Small intestine (tissue), 7 donors: ENCODE data around the gene IGSF21. TPM values are rescaled to one million over a fixed set of nuclear protein-coding genes. Genes with fewer than 3 reads are reported as not detected.

Source experiments
- DNase-seq, 2 donors: peaks; one replicate each; pipeline versions ENCODE4 v3.0.0 to v3.0.0-alpha.2; 2013
- FAIRE-seq: peaks from 2 replicates; lab custom pipeline; 2012; peaks lifted over from hg19 to GRCh38; lab: Jason Lieb, UNC
- H3K27ac ChIP-seq, 3 donors: one replicate each; pipeline ENCODE4 v1.5.1; 2013; ENCODE audit warnings: low read length in 2 of 3, mild to moderate bottlenecking in 2 of 3, control low read depth in 1 of 3, inconsistent platforms in 1 of 3, low read depth in 1 of 3, moderate library complexity in 1 of 3
- H3K27me3 ChIP-seq, 3 donors: one replicate each; pipeline ENCODE4 v1.6.1; 2013; ENCODE audit warnings: low read length in 3 of 3, inconsistent platforms in 1 of 3; ENCODE audit not compliant: control insufficient read depth in 3 of 3, insufficient read depth in 3 of 3
- H3K36me3 ChIP-seq, 3 donors: one replicate each; pipeline ENCODE4 v1.6.1; 2013; ENCODE audit warnings: low read length in 3 of 3, inconsistent platforms in 1 of 3, low read depth in 1 of 3, mild to moderate bottlenecking in 1 of 3, moderate library complexity in 1 of 3; ENCODE audit not compliant: control insufficient read depth in 3 of 3, insufficient read depth in 2 of 3
- H3K4me1 ChIP-seq, 3 donors: one replicate each; pipeline ENCODE4 v1.6.1; 2013; ENCODE audit warnings: low read length in 2 of 3, inconsistent platforms in 1 of 3, low read depth in 1 of 3, mild to moderate bottlenecking in 1 of 3, moderate library complexity in 1 of 3; ENCODE audit not compliant: control insufficient read depth in 3 of 3, insufficient read depth in 2 of 3
- H3K4me3 ChIP-seq, 3 donors: one replicate each; pipeline ENCODE4 v1.5.1; 2013; ENCODE audit warnings: low read length in 3 of 3, control low read depth in 1 of 3, inconsistent platforms in 1 of 3, low read depth in 1 of 3, mild to moderate bottlenecking in 1 of 3, moderate library complexity in 1 of 3
- H3K9me3 ChIP-seq, 2 donors: one replicate each; pipeline ENCODE4 v1.6.1; 2013; ENCODE audit warnings: low read depth in 1 of 2, low read length in 1 of 2; ENCODE audit not compliant: control insufficient read depth in 2 of 2, insufficient read depth in 1 of 2
- WGBS, 3 donors: extraction: QIAGEN DNeasy Blood & Tissue Kit; methylation state at CpG; one replicate each; pipeline ENCODE4 v1.1.7; 2013; 5-methylcytosine and 5-hydroxymethylcytosine counted together
- polyA plus RNA-seq, 4 donors: library from polyadenylated mRNA; stranded (reverse) in 3 of 4; unstranded in 1 of 4; fragments of 200-250 nt in 3 of 4; fragments of 120-200 nt in 1 of 4; gene quantifications; one replicate each; pipeline versions ENCODE4 v1.2.1 to v1.2.3, GENCODE V29; 2013
- donor health status: healthy with polysubstance abuse.
- donor health status: control.
- donor health status: control.
- donor health status: Bipolar disorder and iron deficiency.
- donor health status: healthy.

IGSF21 gene
- polyA plus RNA-seq, 4 donors: 0.18 to 0.38 TPM; not detected in 2

GRCh38 chr1:18266391-18266790 is 158.8 kb downstream of the IGSF21 start:
- H3K27me3 ChIP-seq: peaks cover 0 to 4% (median 2%) of the 10 kb centered on the region in 3 donors

GRCh38 chr1:18271336-18271735 is 163.7 kb downstream of the IGSF21 start:
- peaks cover 0 to 3% of the 10 kb centered on the region in 2 donors for H3K9me3 ChIP-seq
- H3K4me1 ChIP-seq: no peaks in the 10 kb centered on the region
- H3K27ac ChIP-seq: no peak overlapping the region
- H3K4me3 ChIP-seq: no peak overlapping the region
- no peak for DNase-seq
- peaks cover 0 to 2% (median 0%) of the 10 kb centered on the region in 3 donors for H3K27me3 ChIP-seq
- WGBS, 3 donors: 76 to 90% (median 82%) methylated on average over 2 of the region's 2 CpGs
- H3K36me3 ChIP-seq: no peaks in the 10 kb centered on the region
- no peak for FAIRE-seq

More at GRCh38 chr1:18266391-18266790, 158.8 kb downstream of the IGSF21 start:
- H3K9me3 ChIP-seq: peaks cover 0 to 3% of the 10 kb centered on the region in 2 donors
- FAIRE-seq: no peak
- H3K4me3 ChIP-seq: no peak overlapping the region
- no peaks in the 10 kb centered on the region for H3K36me3 ChIP-seq
- H3K4me1 ChIP-seq: no peaks in the 10 kb centered on the region
- no peak for DNase-seq
- WGBS, 3 donors: 73 to 79% (median 75%) methylated on average over 2 of the region's 2 CpGs
- no peak overlapping the region for H3K27ac ChIP-seq

GRCh38 chr1:18278946-18279345 is 171.3 kb downstream of the IGSF21 start:
- no peaks in the 10 kb centered on the region for H3K9me3 ChIP-seq
- no peak overlapping the region for H3K4me3 ChIP-seq
- no peak overlapping the region for H3K27ac ChIP-seq
- FAIRE-seq (no peak), DNase-seq (no peak)
- no peaks in the 10 kb centered on the region for H3K4me1 ChIP-seq
- WGBS, 3 donors: 30 to 36% (median 31%) methylated on average over 5 of the region's 5 CpGs
- no peaks in the 10 kb centered on the region for H3K36me3 ChIP-seq
- no peaks in the 10 kb centered on the region for H3K27me3 ChIP-seq

- FAIRE-seq (no peak), DNase-seq (no peak)
- Histone ChIP-seq H3K4me3 (no peak overlapping the region), H3K4me1 (no peaks in the 10 kb centered on the region), H3K36me3 (no peaks in the 10 kb centered on the region), H3K27ac (no peak overlapping the region), H3K9me3 (no peaks in the 10 kb centered on the region), H3K27me3 (no peaks in the 10 kb centered on the region)
- 77 to 85% (median 85%) methylated on average over 15 of the region's 15 CpGs for WGBS, 3 donors
Measured at GRCh38 chr1:18279351-18280074, 171.9 kb downstream of the IGSF21 start.

GRCh38 chr1:18280956-18281355 is 173.4 kb downstream of the IGSF21 start:
- 60 to 72% (median 63%) methylated on average over 5 of the region's 5 CpGs for WGBS, 3 donors
- Histone ChIP-seq H3K9me3 (no peaks in the 10 kb centered on the region), H3K4me1 (no peaks in the 10 kb centered on the region), H3K36me3 (no peaks in the 10 kb centered on the region), H3K4me3 (no peak overlapping the region), H3K27ac (no peak overlapping the region), H3K27me3 (peaks cover 0 to 12% (median 0%) of the 10 kb centered on the region in 3 donors)
- no peak for FAIRE-seq
- no peak for DNase-seq

- 38 to 48% (median 44%) methylated on average over 13 of the region's 13 CpGs for WGBS, 3 donors
Measured at GRCh38 chr1:18282851-18283600, 175.4 kb downstream of the IGSF21 start.

GRCh38 chr1:18283601-18284385 is 176.2 kb downstream of the IGSF21 start:
- FAIRE-seq (no peak), DNase-seq (no peak)
- Histone ChIP-seq H3K27ac (no peak overlapping the region), H3K4me3 (no peak overlapping the region), H3K27me3 (peaks cover 0 to 12% (median 0%) of the 10 kb centered on the region in 3 donors), H3K9me3 (no peaks in the 10 kb centered on the region), H3K36me3 (no peaks in the 10 kb centered on the region), H3K4me1 (no peaks in the 10 kb centered on the region)
- 62 to 69% (median 64%) methylated on average over 13 of the region's 13 CpGs for whole genome bisulfite sequencing, 3 donors

More at GRCh38 chr1:18282851-18283600, 175.4 kb downstream of the IGSF21 start:
- peaks cover 0 to 12% (median 0%) of the 10 kb centered on the region in 3 donors for H3K27me3 ChIP-seq
- no peaks in the 10 kb centered on the region for H3K36me3 ChIP-seq
- H3K4me1 ChIP-seq: no peaks in the 10 kb centered on the region
- DNase-seq (peak in 1 of 2 donors; percentile 4), FAIRE-seq (no peak)
- no peak overlapping the region for H3K4me3 ChIP-seq
- no peaks in the 10 kb centered on the region for H3K9me3 ChIP-seq
- H3K27ac ChIP-seq: no peak overlapping the region
